HG02610 (cell line): Measurements from ENCODE around the gene ZNF154.

Source experiments
- ATAC-seq: cut with Tn5 transposase; IDR thresholded peaks from one replicate; pipeline ENCODE4 v1.9.1; 2021; ENCODE audit warnings: mild to moderate bottlenecking, moderate library complexity; ENCODE audit not compliant: unreplicated experiment

ZNF154 gene

DNA sequence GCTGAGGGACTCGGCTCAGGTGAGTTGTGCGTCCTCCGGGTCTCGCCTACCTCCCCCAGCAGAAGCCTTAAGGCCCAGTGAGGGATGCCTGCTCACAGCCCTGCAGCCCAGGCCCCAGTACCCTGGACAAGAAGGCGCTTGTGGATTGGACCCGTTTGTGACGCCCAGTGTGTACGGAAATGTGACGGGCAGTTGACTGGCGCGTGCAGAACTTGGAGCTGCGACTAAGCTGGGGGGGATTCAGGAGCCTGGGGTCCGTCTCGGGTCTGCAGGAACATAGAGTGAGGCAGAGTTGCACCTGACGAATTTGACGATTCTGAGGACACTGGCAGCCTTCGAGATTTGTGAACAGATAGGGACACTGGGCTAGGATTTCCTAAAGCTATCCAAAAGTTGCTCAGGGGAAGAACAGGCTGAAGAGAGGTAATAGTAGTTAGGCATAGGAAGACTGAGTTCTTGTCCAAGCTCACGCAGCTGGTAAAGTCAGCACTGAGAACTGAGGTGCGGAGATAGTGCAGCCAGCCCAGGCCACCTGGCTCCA is 26.7 kb downstream of the ZNF154 start:
- no peak for ATAC-seq

DNA sequence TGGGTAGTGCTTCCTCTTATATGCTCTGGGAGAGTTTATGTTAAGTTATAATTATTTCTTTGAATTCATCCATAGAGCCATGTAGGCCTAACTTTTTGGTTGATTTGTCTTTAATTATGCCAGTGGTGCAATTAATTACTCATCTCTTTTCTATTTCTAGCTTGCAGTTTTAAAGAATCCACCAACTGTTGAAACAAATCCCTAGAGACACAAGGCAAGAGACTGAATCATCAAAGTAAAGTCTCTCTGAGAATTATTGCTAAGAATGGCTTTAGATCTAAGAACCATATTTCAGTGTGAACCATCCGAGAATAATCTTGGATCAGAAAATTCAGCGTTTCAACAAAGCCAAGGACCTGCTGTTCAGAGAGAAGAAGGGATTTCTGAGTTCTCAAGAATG is 33.1 kb downstream of the ZNF154 start:
- ATAC-seq: no peak

DNA sequence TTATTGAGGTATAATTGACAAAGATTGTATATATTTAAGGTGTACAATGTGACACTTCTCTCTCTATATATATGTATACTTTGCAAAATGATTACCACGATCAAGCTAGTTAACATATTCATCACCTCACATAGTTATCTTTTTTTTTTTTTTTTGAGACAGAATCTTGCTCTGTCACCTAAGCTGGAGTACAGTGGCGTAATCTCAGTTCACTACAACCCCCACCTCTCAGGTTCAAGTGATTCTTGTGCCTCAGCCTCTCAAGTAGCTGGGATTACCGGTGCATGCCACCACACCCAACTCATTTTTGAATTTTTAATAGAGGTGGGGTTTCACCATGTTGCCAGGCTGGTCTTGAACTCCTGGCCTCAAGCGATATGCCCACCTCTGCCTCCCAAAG is 36.5 kb downstream of the ZNF154 start:
- ATAC-seq: no peak

DNA sequence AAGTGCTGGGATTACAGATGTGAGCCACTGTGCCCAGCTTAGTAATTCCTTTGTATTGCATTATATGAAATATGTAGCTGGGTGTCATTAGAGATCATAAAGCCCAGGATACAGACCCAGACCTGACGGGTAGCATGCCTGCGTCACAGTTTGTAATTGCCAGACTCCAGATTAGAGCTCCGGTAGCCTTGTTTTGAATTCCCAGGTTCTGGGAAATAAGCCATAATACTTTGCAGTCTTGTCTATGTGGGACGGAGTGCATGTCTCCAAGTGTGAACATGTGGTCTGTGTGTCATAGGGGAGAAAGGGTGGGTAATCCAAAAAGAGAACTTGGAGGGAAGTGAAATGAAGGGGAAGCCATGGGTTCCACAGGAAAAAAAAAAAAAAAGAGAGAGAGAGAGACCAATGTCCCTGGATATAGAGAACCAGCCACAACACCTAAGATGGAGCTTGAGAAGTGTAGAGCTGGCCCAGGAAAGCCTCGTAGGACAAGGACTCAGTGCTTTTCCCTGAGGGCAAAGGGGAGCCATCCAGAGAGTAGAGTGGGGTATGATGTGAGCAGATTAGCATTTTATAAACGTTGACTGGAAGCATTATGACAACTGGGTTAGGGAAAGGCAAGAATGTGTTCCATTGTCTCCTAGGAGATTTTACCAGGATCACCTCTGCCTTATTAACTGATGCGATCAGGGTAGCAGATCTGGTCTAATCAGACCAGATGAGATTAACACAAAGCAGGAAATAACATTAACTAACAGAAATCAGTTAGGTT is 37.7 kb downstream of the ZNF154 start:
- no peak for ATAC-seq

DNA sequence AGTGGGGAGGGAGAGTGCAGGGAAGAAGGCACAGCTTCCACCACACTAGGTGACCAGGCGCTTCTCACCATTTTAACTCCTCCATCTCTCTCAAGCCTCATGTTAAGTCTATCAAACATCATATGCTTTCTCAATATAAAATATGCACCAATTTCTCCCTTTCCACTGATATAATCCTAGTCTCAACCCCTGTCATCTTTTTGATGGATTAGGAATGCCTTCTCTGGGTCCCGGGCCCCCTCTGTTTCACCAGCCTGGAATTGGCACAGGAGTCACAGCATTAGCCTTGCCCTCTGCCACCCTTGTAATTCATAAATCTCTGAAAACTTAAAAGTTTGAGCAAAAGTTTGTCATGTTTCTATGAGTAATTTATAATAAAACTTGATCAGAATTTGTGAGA is 40.4 kb downstream of the ZNF154 start, which contains the start of gene ZSCAN4:
ZSCAN4 (plus strand) TSS at position 301 of the 400 bp plus-strand sequence. CDS start 7,211 bp downstream, outside the sequence.
- ATAC-seq: no peak

DNA sequence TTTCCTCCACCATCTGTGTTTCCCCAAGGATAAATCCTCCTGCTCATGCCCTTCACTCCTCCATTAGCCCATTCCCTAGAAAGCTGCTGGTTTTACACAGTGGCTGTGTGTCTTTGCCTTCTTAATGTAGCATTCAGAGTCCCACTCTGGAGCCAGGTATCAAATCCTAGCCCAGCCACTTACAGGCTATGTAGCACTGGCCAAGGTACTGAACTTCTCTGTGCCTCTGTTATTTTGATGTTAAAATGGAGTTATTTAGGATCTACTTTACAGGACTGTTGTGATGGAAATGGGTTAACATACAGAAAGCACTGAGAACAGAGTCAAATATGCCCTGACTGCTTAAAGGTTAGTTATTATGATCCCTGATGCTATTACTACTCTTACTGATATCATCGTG is 41.8 kb downstream of the ZNF154 start:
- no peak for ATAC-seq

DNA sequence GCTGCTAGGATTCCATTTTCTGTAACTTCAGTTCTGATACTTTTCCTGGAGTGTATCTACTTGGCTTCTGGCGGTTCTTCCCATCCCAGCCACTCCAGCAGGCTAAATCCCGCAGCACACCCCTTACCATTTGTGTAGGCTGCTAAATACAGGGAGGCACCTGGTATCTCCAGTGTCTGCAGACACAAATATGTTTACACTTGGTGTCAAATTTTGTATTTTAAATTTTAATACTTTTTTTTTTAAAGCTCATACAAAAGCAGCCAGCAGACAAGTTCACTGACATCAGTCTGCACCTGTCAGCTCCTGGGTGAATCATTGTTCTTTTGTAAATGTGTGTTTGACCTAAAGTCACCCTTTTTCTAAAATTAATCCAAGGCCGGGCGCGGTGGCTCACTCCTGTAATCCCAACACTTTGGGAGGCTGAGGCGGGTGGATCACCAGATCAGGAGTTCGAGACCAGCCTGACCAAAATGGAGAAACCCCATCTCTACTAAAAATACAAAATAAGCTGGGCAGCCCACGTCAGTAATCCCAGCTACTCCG is 43.7 kb downstream of the ZNF154 start:
- no peak for ATAC-seq

DNA sequence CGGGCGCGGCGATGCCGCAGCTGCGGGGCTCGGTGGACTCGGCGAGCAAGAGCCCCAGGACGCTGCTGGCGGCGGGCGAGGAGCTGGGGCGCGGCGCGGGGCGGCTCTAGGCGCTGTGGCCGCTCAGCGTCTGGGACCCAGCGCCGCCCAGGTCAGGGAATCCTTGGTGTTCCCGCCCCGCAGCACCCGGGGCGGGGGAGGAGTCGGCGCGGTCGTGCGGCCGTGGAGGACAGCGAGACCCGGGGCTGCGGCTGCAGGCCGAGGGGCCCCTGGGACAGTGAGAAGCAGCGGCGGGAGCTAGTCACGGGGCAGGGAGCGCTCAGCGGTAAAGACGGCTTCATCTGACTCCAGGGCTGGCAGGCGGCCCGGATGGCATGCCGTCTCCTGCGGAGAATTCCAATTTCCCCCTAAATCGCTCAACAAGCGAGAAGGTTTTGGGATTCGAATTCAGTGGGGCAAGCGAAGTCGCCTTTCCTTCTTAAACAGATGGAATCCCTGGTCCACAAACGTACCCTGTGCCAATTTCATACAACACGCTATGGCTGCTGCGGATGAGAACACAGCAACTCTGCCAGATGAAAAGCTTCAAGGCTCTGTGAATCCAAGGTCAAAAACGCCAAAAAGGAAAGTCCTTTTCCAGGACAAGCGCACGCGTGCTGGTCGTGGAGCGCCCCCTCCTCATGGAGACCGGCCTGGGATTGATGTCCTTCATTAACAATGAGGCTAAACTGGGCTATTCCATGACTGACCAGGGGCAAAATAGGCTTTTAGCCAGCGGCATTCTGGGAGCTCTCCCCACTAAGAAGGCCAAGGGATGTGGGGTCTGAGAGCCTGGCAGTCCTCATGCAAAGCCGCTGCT is 44.5 kb downstream of the ZNF154 start:
- no peak for ATAC-seq

DNA sequence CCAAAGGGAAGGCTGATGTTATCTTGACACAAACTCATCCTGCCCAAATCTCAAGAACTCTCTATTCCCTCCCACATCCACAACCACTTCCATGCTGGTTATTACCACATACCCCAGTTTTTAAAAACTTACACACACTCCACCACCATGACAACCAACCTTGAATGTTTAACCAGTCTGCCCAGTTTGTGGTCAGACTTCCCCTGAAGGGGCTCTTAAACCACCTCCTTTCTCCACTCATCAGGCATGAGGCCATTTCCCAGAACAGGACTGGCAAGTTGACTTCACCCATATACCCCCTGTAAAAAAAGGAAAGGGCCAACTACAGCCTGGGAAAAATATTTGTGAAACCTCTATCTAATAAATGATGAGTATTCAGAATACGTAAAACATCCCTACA is 52.7 kb downstream of the ZNF154 start:
- ATAC-seq: no peak

DNA sequence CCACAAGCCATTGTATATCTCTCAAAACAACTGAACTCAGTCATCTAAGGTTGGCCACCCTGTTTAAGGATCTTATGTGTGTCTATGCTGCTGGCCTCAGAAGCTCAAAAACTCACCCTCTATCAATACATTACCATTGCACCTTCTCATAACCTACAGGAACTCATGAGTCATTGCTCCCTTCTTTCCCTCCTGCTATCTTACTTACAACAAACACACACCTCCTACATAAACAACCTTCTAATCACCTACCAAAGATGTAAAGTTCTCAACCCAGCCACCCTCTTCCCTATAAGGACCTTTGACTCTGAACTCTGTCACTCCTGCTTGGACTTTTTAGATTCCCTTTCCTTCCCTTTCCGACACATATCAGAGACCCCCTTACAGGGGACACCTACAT is 53.6 kb downstream of the ZNF154 start:
- no peak for ATAC-seq

DNA sequence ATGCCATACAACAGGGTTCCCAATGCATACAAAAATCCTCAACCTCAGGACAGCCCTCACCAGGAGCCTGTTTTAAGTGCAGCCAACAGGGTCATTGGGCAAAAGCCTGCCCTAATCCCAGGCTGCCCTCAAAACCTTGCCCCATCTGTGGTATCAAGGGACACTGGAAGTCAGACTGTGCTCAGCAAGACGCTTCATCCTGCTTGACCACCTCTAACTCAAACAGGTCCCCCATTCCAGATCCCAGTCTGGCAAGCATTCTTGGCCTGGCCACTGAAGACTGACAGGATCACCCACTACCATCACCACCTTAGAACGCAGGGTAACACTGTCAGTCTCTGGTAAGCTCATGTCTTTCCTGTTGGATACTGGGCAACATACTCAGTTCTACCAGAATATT is 55.3 kb downstream of the ZNF154 start:
- no peak for ATAC-seq

DNA sequence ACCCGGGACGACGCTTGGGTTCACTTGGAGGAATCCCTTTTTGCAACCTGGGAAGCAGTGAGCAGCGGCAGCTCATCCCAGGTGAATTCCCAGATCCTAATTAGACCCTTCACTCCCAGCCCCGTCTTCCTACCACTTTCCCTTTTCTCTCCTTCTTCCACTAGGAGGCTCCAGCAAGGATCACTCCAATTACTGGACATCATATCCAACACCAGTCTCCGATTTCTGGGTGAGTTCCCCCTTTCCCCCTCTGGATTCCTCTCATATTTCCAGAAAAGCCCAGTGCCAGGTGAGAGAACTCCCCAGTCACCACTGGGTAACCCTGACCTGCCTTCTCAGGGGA is 57.4 kb downstream of the ZNF154 start:
- ATAC-seq: no peak

DNA sequence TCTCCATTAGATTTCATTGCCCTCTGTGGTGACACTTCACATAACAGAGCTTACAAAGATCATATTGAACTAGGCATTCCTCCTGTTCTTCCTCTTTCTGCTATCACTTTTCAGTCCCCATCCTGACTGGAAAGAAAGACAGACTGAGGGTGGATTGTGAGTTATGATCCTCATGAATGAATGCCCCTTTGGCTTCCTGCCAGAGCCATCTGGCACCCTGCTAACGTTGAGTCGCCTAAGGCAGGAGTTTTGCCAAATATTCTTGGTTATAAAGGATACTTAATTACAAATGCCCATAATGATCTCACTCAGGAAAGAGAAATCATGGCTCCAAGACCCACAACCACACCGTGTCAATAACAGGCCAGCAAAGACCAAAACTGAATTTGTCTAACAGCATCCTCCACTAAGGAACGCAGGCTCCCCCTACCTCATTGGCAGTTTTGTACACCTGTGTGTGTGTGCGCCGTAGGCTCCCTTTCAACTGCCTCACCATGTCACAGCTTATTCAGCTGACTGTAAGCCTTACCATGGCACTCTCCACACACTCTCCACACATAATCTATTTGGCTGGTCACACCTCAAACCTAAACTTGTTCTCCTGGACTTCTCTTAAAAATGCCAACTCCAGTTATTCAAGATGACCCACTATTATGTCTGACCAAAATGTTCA is 60.5 kb downstream of the ZNF154 start:
- no peak for ATAC-seq
